ENCODE results near the gene KRTAP12-2.
"Not testable (repeated sequence)": the region's sequence is repeated elsewhere in the genome, so short reads cannot be mapped to it uniquely, and the experiment has no call there.

KRTAP12-2 gene

GRCh38 chr21:44650265-44650972 lies 16.3 kb downstream of the KRTAP12-2 start:
- DNase-seq (ENCODE audit: low spot score) = no peak

DNA sequence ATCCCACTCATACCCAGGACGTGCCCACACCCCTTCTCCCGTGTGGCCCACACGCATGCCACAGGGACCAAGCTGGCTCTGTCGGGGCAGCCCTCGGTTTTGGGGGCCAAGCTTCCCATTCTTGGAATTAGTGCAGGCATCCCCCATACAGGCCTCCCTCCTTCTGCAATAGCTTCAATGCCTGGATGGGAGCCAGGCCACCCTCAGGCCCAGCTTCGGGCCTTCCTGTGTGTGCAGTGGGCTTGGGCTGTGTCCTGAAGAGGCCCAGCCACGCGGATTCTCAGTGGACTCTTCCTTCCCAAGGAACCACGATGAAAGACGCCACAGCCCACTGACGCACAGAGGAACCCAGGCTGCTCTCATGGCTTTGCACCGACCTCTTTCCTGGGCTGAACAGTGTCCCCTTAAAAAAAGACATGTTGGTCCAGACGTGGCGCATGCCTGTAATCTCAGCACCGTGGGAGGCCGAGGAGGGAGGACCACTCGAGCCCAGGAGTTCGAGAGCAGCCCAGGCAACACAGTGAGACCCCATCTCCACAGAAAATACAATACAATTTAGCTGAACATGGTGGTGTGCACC lies 17.1 kb downstream of the KRTAP12-2 start:
- DNase-seq (ENCODE audit: low spot score) = no peak

- no peak for DNase-seq (ENCODE audit: low spot score)
Measured at GRCh38 chr21:44648557-44649311, 18.0 kb downstream of the KRTAP12-2 start.

- no peak for DNase-seq (ENCODE audit: low spot score)
Measured at GRCh38 chr21:44647222-44647552, 19.5 kb downstream of the KRTAP12-2 start.

GRCh38 chr21:44646366-44647221 lies 20.1 kb downstream of the KRTAP12-2 start, which contains the start of gene KRTAP10-11:
Gene KRTAP10-11 (plus strand): TSS chr21:44646414. CDS start chr21:44646459, 45 bp downstream.
- DNase-seq (ENCODE audit: low spot score) = not testable (repeated sequence)

- no peak for DNase-seq (ENCODE audit: low spot score)
Measured at GRCh38 chr21:44644878-44645277, 21.8 kb downstream of the KRTAP12-2 start.

- no peak for DNase-seq (ENCODE audit: low spot score)
Measured at GRCh38 chr21:44643741-44644310, 22.9 kb downstream of the KRTAP12-2 start.

DNA sequence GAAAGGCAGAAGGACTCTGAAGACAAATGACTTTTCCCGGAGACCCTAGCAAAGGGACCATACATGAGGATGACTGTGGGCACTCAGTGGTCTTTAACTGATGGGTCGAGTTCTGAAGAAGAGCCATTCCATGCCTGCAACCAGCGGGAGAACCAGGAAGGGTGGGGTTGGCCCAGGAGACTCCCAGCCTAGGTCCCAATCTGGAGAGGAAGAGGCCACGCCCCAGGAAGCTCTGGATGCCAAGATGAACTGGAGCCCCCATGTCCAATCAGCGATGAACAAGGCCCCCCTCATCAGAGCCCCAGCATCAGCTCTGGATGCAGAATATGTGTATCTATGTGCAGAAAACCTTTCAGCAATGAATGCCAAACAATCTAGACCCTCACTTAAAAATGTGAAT lies 26.0 kb downstream of the KRTAP12-2 start:
- DNase-seq (ENCODE audit: low spot score) = no peak

DNA sequence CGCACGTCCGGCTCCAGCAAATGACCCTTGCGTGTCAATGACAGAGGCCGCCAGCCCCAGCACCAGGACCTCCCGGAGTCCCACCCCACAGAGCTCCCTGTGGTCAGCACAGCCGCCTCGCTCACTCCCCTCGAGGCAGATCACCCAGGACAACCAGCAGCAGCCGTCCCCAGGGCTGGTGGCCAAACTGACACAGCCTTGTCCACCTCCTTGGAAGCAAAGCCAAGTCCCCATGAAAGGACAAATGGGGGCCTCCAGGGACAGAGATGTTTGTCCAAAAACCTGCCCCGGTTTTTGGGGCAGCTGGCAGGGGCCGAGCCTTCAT lies 27.4 kb downstream of the KRTAP12-2 start:
- DNase-seq (ENCODE audit: low spot score) = no peak

- DNase-seq (ENCODE audit: low spot score) = not testable (repeated sequence)
Measured at GRCh38 chr21:44638506-44639330, 28.0 kb downstream of the KRTAP12-2 start.

DNA sequence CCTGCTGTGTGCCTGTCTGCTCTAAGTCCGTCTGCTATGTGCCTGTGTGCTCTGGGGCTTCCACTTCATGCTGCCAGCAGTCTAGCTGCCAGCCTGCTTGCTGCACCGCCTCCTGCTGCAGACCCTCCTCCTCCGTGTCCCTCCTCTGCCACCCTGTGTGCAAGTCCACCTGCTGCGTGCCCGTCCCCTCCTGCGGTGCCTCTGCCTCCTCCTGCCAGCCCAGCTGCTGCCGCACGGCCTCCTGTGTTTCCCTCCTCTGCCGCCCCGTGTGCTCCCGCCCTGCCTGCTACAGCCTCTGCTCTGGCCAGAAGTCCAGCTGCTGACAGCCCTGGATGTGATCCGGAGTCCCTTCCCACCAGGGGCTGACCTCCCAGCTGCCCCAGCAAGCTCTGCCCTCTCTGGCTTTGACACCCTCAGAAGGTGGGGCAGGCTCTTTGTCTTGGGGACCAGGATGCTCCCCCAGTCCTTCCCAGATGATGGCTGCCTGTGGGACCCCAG lies 28.8 kb downstream of the KRTAP12-2 start:
- DNase-seq (ENCODE audit: low spot score) = not testable (repeated sequence)

- no peak for DNase-seq (ENCODE audit: low spot score)
Measured at GRCh38 chr21:44637018-44637850, 29.5 kb downstream of the KRTAP12-2 start, which contains the start of gene KRTAP10-10. Gene KRTAP10-10 (plus strand): TSS chr21:44637356. CDS start chr21:44637418, 62 bp downstream.

- no peak for DNase-seq (ENCODE audit: low spot score)
Measured at GRCh38 chr21:44636209-44637017, 30.3 kb downstream of the KRTAP12-2 start.

- DNase-seq (ENCODE audit: low spot score) = no peak
Measured at GRCh38 chr21:44632067-44632466, 34.7 kb downstream of the KRTAP12-2 start.

DNA sequence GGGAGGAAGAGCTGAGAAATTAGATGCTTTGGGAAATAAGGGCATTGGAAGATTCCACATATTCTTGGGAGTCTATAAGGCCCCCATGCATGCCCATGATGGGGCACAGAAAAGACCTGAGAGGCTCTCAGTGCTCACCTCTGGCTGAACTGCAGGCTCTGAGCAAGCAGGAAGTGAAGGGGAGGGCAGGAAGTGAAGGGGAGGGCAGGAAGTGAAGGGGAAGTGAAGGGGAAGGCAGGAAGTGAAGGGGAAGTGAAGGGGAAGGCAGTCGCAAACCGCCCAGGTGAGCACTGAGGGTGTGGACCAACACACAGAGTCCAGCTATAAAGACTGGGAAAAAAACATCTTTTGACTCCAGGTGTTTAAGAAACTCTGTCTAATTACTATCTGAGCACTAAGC lies 36.3 kb downstream of the KRTAP12-2 start:
- DNase-seq (ENCODE audit: low spot score) = no peak

- DNase-seq (ENCODE audit: low spot score) = no peak
Measured at GRCh38 chr21:44628707-44629391, 37.9 kb downstream of the KRTAP12-2 start.

GRCh38 chr21:44627831-44628233 lies 38.9 kb downstream of the KRTAP12-2 start:
- not testable (repeated sequence) for DNase-seq (ENCODE audit: low spot score)

DNA sequence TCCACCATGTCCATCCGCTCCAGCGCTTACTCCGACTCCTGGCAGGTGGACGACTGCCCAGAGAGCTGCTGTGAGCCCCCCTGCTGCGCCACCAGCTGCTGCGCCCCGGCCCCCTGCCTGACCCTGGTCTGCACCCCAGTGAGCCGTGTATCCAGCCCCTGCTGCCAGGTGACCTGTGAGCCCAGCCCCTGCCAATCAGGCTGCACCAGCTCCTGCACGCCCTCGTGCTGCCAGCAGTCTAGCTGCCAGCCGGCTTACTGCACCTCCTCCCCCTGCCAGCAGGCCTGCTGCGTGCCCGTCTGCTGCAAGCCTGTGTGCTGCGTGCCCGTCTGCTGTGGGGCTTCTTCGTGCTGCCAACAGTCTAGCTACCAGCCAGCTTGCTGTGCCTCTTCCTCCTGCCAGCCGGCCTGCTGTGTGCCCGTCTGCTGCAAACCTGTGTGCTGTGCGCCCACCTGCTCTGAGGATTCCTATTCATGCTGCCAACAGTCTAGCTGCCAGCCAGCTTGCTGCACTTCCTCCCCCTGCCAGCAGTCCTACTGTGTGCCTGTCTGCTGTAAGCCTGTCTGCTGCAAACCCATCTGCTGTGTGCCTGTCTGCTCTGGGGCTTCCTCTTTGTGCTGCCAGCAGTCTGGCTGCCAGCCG lies 39.4 kb downstream of the KRTAP12-2 start:
- DNase-seq (ENCODE audit: low spot score) = not testable (repeated sequence)

Measured in activated CD4-positive, alpha-beta T cell treated with anti-CD3 and anti-CD28 coated beads, Interleukin-2, Interleukin-4, amounts not matched to agents 100 ng/mL and 50 ng/mL, durations not matched to agents 16 hours and 8 hours (primary cell).